GM18505 (cell line): ENCODE results near the gene KIF18B.

Source experiments
- ATAC-seq: cut with Tn5 transposase; IDR thresholded peaks from one replicate; pipeline ENCODE4 v1.9.1; 2021; ENCODE audit not compliant: unreplicated experiment
- POLR2A ChIP-seq: IDR thresholded peaks from 4 replicates; pipeline ENCODE4 v1.6.1; 2011; ENCODE audit warnings: borderline replicate concordance; ENCODE audit not compliant: insufficient read depth, insufficient read length; ENCODE audit errors: extremely low read depth

Gene KIF18B

GRCh38 chr17:44887971-44888954 is 59.3 kb downstream of the KIF18B start:
- TF ChIP-seq POLR2A, result no peak
- ATAC-seq, result no peak

DNA sequence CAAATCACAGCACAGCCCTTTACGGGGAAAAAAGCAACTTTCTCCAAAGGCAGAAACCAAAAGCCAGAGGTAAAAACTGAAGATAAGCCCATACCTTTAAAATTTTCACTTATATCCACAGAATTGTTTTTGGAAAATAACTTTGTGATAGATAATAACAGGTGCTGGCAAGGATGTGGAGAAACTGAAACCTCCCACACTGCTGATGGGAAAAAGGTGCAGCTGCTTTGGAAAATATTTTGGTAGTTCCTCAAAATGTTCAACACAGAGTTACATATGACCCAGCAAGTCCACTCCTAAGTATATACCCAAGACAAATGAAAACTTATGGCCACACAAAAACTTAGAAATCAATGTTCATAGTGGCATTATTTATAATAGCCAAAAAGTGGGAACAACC is 60.6 kb downstream of the KIF18B start:
- no peak for ATAC-seq
- no peak for TF ChIP-seq POLR2A

- TF ChIP-seq POLR2A, result no peak
- ATAC-seq, result no peak
Measured at GRCh38 chr17:44884941-44885340, 62.6 kb downstream of the KIF18B start.

DNA sequence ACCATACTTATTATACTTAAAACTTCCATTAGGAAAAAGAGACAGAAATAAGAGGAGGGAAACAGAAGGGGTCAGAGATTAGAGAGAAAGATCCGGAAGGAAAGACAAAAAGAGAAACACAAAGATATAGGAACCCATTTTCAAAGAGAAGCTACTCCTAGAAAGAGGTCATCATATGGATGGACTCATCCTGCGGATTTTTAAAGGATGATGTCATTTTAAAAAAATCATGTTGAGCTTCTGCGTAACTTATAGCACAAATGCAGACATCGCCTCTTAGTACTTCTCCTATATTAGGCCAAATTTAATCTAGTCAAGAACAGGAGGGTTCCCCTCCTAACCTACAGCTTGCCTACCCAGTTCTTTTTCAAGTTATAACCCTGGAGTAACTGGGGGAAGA is 66.4 kb downstream of the KIF18B start:
- ATAC-seq, result no peak
- TF ChIP-seq POLR2A, result no peak

GRCh38 chr17:44880062-44880461 is 67.5 kb downstream of the KIF18B start:
- ATAC-seq, result no peak
- TF ChIP-seq POLR2A, result no peak

- no peak for ATAC-seq
Measured at GRCh38 chr17:44879376-44879775, 68.2 kb downstream of the KIF18B start.

DNA sequence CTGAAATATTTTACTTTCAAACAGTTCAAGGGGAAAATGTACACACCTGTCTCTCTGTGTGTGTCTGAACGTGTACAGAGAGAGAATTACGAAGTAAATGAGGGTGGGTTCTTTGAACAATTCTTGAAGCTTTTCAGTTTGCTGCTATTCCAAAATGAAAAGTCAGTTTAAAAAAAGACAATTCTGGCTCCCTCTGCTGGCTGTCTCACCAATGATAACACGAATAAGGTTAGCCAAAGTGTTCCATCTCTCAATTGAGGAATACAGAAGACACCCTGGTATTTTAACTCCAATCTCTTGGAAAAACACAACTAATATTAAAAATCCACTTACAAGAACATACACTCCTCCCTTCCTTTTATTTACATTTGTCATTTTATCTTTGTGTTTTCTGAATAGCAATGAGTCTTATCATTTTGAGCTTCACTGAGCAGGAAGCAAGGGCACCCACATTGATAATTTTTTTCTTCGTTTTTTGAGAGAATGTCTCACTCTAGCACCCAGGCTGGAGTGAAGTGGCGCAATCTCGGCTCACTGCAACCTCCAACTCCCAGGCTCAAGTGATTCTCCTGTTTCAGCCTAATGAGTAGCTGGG is 68.8 kb downstream of the KIF18B start:
- TF ChIP-seq POLR2A, result no peak
- ATAC-seq, result no peak

More at GRCh38 chr17:44879376-44879775, 68.2 kb downstream of the KIF18B start:
- TF ChIP-seq POLR2A, result no peak

- TF ChIP-seq POLR2A, result no peak
- no peak for ATAC-seq
Measured at GRCh38 chr17:44877121-44877520, 70.5 kb downstream of the KIF18B start.

GRCh38 chr17:44875761-44876160 is 71.8 kb downstream of the KIF18B start:
- ATAC-seq, result no peak
- TF ChIP-seq POLR2A, result no peak
